ENCODE data around the gene RAP1A. TPM values are rescaled to one million over a fixed set of nuclear protein-coding genes. Genes with fewer than 3 reads are reported as not detected.

The RAP1A gene
- total RNA-seq, 2 donors from 2014 or later, result 109 to 112 TPM

DNA sequence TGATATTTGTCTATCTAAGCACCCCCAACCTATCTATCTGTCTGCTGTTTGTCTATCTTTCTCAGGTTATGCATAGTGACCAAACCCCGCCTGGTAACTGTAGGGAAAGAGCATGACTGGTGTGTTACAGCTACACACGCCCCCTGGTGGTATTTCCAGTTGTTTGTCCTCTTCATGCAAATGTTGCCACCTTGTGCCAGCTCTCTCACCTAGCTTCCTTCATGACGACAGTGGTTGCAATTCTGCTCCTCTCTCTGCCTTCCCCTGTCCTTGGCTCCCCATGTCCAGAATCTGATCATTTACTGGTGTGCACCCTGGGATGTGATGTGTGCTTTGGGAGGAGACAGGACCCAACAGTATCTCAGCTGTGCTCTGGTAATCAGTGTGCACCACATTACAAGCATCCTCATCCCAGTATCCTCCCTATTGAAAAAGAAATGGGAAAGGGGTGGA, 127.7 kb downstream of the RAP1A start:
- ATAC-seq (peak; percentile 82), DNase-seq (peak; percentile 26 to 48 (median 28))
- Mint-ChIP-seq H3K4me3 (no peak overlapping the region), H3K36me3 (ENCODE audit: low read depth) (no peaks in the 10 kb centered on the region), H3K4me1 (peaks cover 2% of the 10 kb centered on the region), H3K27me3 (peaks cover 2% of the 10 kb centered on the region), H3K27ac (no peak overlapping the region)
- H3K9me3 ChIP-seq (ENCODE audit: control insufficient read depth, low read length, poor library complexity, severe bottlenecking), result no peaks in the 10 kb centered on the region

DNA sequence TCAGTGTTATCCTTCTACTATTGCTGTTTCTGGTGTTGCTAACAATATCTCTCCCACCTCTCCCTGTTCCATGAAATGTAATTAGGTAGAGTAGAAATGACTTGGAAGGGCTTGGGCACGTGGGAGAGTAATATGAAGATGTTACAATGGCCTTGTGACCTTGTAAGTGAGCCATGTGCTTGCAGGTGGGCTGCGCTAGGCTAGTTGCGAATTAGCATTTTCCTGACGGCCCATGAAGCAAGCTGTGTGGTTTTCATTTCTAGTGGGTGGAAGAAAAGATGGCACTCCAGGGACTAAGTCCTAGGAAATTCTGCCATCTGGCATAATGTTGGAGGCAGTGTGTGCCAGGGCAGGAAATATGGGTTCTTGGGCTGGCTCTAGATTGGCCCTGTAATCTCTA, 128.4 kb downstream of the RAP1A start:
- Mint-ChIP-seq H3K27ac (no peak overlapping the region), H3K4me3 (no peak overlapping the region), H3K36me3 (ENCODE audit: low read depth) (no peaks in the 10 kb centered on the region), H3K27me3 (no peaks in the 10 kb centered on the region), H3K4me1 (peaks cover 2% of the 10 kb centered on the region)
- H3K9me3 ChIP-seq (ENCODE audit: control insufficient read depth, low read length, poor library complexity, severe bottlenecking), result no peaks in the 10 kb centered on the region
- DNase-seq (no peak), ATAC-seq (no peak)

DNA sequence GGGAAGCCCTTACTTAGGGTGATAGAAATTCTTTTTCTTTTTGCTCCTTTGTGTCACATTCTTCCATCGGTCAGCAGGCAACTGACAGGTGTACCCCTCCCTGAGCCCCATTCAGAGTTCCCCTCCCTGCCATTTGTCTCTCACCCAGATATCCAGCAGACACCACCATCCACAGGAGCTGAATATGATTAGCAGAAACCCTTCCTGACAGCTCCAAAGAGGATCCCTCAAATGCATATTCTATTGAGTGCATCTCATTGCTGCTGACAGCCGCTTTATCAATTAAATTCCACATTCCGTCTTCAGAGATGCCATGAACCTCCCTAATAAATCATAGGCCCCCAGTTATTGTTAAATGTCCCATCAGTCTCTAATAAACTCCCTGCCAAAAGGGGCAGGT, 130.0 kb downstream of the RAP1A start:
- H3K27ac Mint-ChIP-seq, result no peak overlapping the region
- ATAC-seq, result no peak

DNA sequence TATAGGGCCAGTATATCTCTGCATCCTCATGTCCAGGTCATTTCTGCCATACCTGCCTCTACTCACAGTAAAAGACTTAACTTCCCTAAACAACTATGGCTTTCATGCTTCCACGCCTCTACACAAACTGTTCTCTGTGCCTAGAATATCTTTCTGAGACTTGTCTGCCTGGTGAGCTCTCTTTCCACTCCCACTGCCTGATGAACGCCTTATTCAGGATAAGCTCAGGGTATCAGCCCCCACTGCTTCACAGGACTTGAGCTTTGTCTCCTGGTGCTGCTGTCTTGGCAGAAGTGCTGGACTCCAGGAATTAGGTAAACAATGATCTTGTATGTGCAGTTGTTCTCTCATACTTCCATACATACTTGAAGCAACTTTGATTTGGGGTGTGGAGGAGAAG, 131.3 kb downstream of the RAP1A start:
- no peak for ATAC-seq
- Mint-ChIP-seq H3K36me3 (ENCODE audit: low read depth) (no peaks in the 10 kb centered on the region), H3K27me3 (no peaks in the 10 kb centered on the region), H3K27ac (peak overlapping the region; percentile 32), H3K4me3 (no peak overlapping the region), H3K4me1 (peaks cover 14% of the 10 kb centered on the region)
- DNase-seq, result no peak
- H3K9me3 ChIP-seq (ENCODE audit: control insufficient read depth, low read length, poor library complexity, severe bottlenecking), result no peaks in the 10 kb centered on the region

More for the DNA sequence above, 130.0 kb downstream of the RAP1A start:
- no peaks in the 10 kb centered on the region for H3K36me3 Mint-ChIP-seq (ENCODE audit: low read depth)
- H3K4me3 Mint-ChIP-seq, result no peak overlapping the region
- DNase-seq, result no peak
- no peaks in the 10 kb centered on the region for H3K9me3 ChIP-seq (ENCODE audit: control insufficient read depth, low read length, poor library complexity, severe bottlenecking)
- H3K27me3 Mint-ChIP-seq, result no peaks in the 10 kb centered on the region
- H3K4me1 Mint-ChIP-seq, result peaks cover 9% of the 10 kb centered on the region

DNA sequence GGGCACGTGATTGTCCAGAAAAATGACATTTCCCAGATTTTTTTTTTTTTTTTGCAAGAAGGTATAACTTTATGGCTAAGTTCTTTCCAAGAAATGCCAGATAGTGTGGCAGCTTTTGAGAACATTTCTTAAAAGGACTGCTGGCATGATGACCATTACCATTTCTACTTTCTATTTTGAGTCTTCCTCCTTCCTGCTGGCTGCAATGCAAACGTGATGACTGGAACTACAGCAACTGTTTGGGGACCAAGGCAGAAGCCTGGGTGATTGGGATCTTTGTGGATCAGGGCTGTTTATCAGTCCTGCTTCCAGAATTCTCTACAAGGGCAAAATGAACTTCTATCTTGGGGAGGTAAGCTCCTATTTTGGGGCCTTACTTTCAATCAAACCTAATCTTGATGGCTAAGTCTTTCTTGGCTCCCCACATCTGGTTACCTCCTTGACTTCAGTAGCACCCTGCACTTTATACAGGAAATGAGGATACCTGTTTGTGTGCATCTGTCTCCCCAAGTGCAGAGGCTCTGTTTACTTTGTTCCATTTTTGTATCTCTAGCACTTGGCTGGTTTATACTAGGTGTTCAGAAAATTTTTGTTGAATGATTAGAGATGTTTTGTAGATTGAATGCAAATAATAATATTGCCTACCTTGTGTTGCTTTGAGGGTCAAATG, 132.5 kb downstream of the RAP1A start:
- Mint-ChIP-seq H3K4me3 (no peak overlapping the region), H3K27me3 (no peaks in the 10 kb centered on the region), H3K4me1 (peaks cover 22% of the 10 kb centered on the region), H3K27ac (peak overlapping the region; percentile 32), H3K36me3 (ENCODE audit: low read depth) (no peaks in the 10 kb centered on the region)
- DNase-seq (no peak), ATAC-seq (no peak)
- H3K9me3 ChIP-seq (ENCODE audit: control insufficient read depth, low read length, poor library complexity, severe bottlenecking), result no peaks in the 10 kb centered on the region

DNA sequence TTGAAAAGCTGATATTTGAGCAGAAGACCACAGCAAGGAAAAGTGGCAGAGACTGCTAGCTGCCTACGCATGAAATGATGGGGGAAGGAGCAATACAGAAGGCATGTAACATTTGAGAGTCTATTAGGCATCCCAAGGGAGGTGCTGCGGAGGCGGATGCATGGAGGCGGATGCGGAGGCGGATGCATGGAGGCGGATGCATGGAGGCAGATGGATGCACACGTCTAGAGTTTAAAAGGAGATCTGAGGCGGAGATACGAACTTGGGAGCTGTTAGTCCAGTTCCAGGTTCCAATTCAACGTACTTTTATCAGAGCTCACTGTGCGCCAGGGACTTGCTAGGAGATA, 135.4 kb downstream of the RAP1A start:
- Mint-ChIP-seq H3K27ac (peak overlapping the region; percentile 98), H3K27me3 (no peaks in the 10 kb centered on the region), H3K4me1 (peaks cover 26% of the 10 kb centered on the region), H3K4me3 (peak overlapping the region; percentile 99), H3K36me3 (ENCODE audit: low read depth) (peaks cover 3% of the 10 kb centered on the region)
- peak in 1 of 3 donors; percentile 18 for DNase-seq
- peak; percentile 0 for ATAC-seq
- no peaks in the 10 kb centered on the region for H3K9me3 ChIP-seq (ENCODE audit: control insufficient read depth, low read length, poor library complexity, severe bottlenecking)

DNA sequence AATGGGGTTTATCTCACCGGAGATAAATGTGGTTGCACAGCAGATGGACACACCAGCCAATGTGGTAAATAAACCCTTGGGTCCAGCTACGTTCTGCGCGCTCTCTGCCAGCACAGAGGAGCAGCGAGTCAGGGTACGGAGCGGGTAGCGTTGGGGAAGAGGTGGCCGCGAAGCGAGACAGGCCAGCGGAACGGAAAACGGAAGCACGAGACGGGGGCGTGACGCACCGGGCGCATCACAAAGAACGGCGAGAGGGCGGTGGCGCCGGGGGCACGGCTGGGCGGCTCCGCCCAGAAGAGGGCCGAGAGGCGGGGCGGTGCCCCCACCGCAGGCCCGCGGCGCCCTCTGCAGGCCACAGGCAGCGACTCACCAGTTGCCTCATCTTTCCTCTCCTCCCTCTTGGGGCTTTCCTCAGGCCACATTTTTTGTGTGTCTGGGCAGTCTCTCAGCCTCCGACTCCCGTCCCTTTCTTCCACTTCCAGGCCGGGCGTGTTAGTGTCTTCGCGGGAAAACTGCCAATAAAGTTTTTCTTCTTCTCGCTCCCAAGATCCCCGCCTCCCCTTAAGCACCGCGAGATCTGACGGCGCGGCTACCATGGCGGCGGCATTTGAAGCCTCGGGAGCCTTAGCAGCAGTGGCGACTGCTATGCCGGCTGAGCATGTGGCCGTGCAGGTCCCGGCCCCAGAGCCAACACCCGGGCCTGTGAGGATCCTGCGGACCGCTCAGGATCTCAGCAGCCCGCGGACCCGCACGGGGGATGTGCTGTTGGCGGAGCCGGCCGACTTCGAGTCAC, 135.9 kb downstream of the RAP1A start, which contains the start of gene DDX20:
Gene DDX20, plus strand, starts transcription at position 571 of the 793 bp plus-strand sequence. Its CDS starts 24 bp downstream, at position 595.
- ATAC-seq, result peak; percentile 90
- peak; percentile 90 to 92 (median 92) for DNase-seq
- peaks cover 28% of the 10 kb centered on the region for H3K4me1 Mint-ChIP-seq
- H3K9me3 ChIP-seq (ENCODE audit: control insufficient read depth, low read length, poor library complexity, severe bottlenecking), result no peaks in the 10 kb centered on the region
- H3K27me3 Mint-ChIP-seq, result no peaks in the 10 kb centered on the region
- H3K36me3 Mint-ChIP-seq (ENCODE audit: low read depth), result peaks cover 5% of the 10 kb centered on the region
- H3K27ac Mint-ChIP-seq, result peak within 1 kb of the TSS; percentile 98
- H3K4me3 Mint-ChIP-seq, result peak within 1 kb of the TSS; percentile 99

DNA sequence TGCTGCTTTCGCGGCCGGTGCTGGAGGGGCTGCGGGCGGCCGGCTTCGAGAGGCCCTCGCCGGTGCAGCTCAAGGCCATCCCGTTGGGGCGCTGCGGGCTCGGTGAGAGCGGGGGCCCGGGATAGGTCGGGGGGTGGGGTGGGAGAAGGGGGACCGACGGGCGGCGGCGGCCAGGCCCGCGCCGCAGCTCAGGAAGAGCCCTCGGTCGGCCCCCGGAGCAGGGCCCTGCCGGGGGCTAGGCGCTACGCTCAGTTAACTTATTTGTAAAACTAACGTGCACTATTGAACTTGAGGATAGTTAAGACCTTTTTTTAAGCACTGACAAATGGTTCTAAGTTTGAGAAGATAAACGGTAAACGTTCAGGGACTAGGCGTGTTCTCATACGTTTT, 136.5 kb downstream of the RAP1A start:
- ATAC-seq, result peak; percentile 14
- Mint-ChIP-seq H3K4me1 (peaks cover 30% of the 10 kb centered on the region), H3K36me3 (ENCODE audit: low read depth) (peaks cover 5% of the 10 kb centered on the region)

DNA sequence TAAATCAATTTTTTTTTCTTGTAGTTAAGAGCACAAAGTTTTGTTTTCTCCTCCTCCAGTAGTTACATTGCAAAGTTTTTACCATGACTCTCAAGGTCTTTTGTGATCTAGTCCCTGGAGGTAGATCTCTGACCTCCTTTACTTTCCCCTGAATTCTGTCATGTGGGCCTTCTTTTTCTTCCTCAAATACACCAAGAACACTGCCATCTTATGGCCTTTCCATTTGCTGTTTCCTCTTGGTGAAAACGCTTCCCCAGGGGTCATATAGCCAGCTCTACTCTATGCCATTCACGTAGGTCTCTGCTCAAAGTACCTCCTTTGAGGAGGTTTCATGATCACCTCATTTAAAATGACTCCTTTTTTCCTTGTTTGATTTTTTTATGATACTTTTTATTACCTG, 138.8 kb downstream of the RAP1A start:
- Mint-ChIP-seq H3K27ac (peak overlapping the region; percentile 57), H3K4me1 (peaks cover 30% of the 10 kb centered on the region), H3K36me3 (ENCODE audit: low read depth) (peaks cover 8% of the 10 kb centered on the region), H3K4me3 (no peak overlapping the region), H3K27me3 (no peaks in the 10 kb centered on the region)
- no peak for ATAC-seq
- DNase-seq, result no peak
- H3K9me3 ChIP-seq (ENCODE audit: control insufficient read depth, low read length, poor library complexity, severe bottlenecking), result no peaks in the 10 kb centered on the region

More for the DNA sequence above, 136.5 kb downstream of the RAP1A start:
- H3K9me3 ChIP-seq (ENCODE audit: control insufficient read depth, low read length, poor library complexity, severe bottlenecking), result no peaks in the 10 kb centered on the region
- DNase-seq, result no peak
- peak overlapping the region; percentile 98 for H3K27ac Mint-ChIP-seq
- H3K4me3 Mint-ChIP-seq, result peak overlapping the region; percentile 99
- H3K27me3 Mint-ChIP-seq, result no peaks in the 10 kb centered on the region

DNA sequence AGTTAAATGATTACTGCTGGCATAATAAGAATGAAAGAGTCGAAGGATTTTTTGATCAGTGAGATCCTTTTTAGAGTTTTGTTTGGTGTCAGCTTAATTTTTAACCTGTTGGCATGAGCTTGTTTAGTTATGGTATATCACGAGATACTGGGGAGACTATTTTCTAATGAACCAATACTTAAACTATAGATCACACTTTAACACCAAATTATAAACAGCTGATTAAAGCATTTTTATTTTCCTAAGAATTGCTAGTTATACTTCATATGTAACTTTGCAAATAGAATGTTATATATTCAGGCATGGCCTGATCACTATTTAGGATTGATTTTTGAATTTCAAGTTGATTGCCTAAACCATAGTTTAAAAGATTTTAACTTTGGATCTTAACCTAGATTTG, 142.1 kb downstream of the RAP1A start:
- Mint-ChIP-seq H3K4me3 (no peak overlapping the region), H3K36me3 (ENCODE audit: low read depth) (peaks cover 10% of the 10 kb centered on the region), H3K27ac (no peak overlapping the region), H3K4me1 (peaks cover 12% of the 10 kb centered on the region), H3K27me3 (no peaks in the 10 kb centered on the region)
- no peaks in the 10 kb centered on the region for H3K9me3 ChIP-seq (ENCODE audit: control insufficient read depth, low read length, poor library complexity, severe bottlenecking)
- ATAC-seq (no peak), DNase-seq (no peak)

DNA sequence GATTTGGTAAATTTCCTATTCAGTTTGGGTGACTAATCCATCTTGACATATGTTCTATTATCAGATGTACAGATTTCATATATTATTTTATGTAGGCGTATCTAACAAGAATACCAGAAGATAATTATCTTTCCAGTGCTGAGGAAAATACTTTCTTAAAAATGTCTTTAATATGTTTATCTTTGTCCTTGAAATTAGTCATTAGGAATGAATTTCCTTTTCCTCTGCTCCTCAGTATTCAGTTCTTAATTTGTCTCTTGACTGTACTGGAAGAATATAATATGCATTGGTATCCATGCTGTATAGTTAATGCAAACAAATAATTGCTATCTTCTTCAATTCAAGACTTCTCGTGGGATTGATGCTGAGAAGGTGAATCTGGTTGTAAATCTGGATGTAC, 142.7 kb downstream of the RAP1A start:
- H3K9me3 ChIP-seq (ENCODE audit: control insufficient read depth, low read length, poor library complexity, severe bottlenecking), result no peaks in the 10 kb centered on the region
- DNase-seq (no peak), ATAC-seq (no peak)
- Mint-ChIP-seq H3K4me1 (peaks cover 10% of the 10 kb centered on the region), H3K4me3 (no peak overlapping the region), H3K27me3 (no peaks in the 10 kb centered on the region), H3K27ac (peak overlapping the region; percentile 78), H3K36me3 (ENCODE audit: low read depth) (peaks cover 10% of the 10 kb centered on the region)
